Endothelial cell of umbilical vein (primary cell): ENCODE results near the gene PSMB9.

Experiments used
- CTCF ChIP-seq, 2 donors: IDR thresholded peaks; 1 replicate in 1 of 2; 2 replicates in 1 of 2; pipeline ENCODE4 v1.5.1; 2011; ENCODE audit warnings: low read length in 2 of 2, mild to moderate bottlenecking in 2 of 2, moderate library complexity in 2 of 2, control low read depth in 1 of 2, inconsistent platforms in 1 of 2, low read depth in 1 of 2; ENCODE audit not compliant: insufficient read depth in 1 of 2; ENCODE audit errors: extremely low read depth in 1 of 2
- EZH2 ChIP-seq: IDR thresholded peaks from 2 replicates; pipeline ENCODE4 v1.6.1; 2012; ENCODE audit warnings: borderline replicate concordance, low read depth, mild to moderate bottlenecking, moderate library complexity, low read length, inconsistent platforms; ENCODE audit not compliant: severe bottlenecking
- POLR2A ChIP-seq: IDR thresholded peaks from 2 replicates; pipeline ENCODE4 v1.6.1; 2012; ENCODE audit warnings: low read depth, mild to moderate bottlenecking, control low read depth, low read length

- TF ChIP-seq CTCF (IDR thresholded peaks at IDR 0.05; ENCODE audit: extremely low read depth in 1 of 2, insufficient read depth in 1 of 2, low read depth in 1 of 2, low read length in 2 of 2) (no peak), POLR2A (no peak), EZH2 (no peak)
Observed at GRCh38 chr6:32854376-32855178, 585 bp downstream of the PSMB9 start.
